GM19452 (cell line): ENCODE measurements around the gene GPSM1.

Source experiments
- ATAC-seq: cut with Tn5 transposase; IDR thresholded peaks from one replicate; pipeline ENCODE4 v1.9.1; 2021; ENCODE audit not compliant: unreplicated experiment

Gene GPSM1

GRCh38 chr9:136407911-136408310, 80.6 kb downstream of the GPSM1 start:
- no peak for ATAC-seq
